Mesangial cell (primary cell): ENCODE results near the gene ETV5. TPM values are rescaled to one million over a fixed set of nuclear protein-coding genes. Genes with fewer than 3 reads are reported as not detected.

ENCODE experiments used
- total RNA-seq: library from RNA; depleted of rRNA; stranded (reverse); fragments of >200 nt; gene quantifications from 2 replicates; pipeline ENCODE4 v1.2.3, GENCODE V29; 2015

ETV5 gene
- total RNA-seq, result 21.9 and 31.4 TPM in 2 replicates

GRCh38 chr3:186108941-186109865 lies at the start of gene ETV5:
ETV5 (minus strand) TSS chr3:186109089; CDS start chr3:186105868, 3,221 bp downstream.

Other genes starting within 250 kb of the ETV5 start
- 110 and 250 TPM in 2 replicates for gene TRA2B, start 171.1 kb downstream of the ETV5 start, total RNA-seq